ENCODE data around the gene LMX1B.

Gene LMX1B

GRCh38 chr9:126605792-126606482 is 7.8 kb upstream of the LMX1B start:
- Histone ChIP-seq H3K36me3 (no peaks in the 10 kb centered on the region), H3K27ac (no peak overlapping the region), H3K4me1 (ENCODE audit: control insufficient read depth in 1 of 2, insufficient read depth in 1 of 2, low read depth in 1 of 2, low read length in 1 of 2) (no peaks in the 10 kb centered on the region), H3K4me3 (ENCODE audit: low read depth in 1 of 2, low read length in 1 of 2) (no peak overlapping the region), H3K9me3 (no peaks in the 10 kb centered on the region), H3K27me3 (peaks cover 100% of the 10 kb centered on the region)
- TF ChIP-seq, protein P1, sequence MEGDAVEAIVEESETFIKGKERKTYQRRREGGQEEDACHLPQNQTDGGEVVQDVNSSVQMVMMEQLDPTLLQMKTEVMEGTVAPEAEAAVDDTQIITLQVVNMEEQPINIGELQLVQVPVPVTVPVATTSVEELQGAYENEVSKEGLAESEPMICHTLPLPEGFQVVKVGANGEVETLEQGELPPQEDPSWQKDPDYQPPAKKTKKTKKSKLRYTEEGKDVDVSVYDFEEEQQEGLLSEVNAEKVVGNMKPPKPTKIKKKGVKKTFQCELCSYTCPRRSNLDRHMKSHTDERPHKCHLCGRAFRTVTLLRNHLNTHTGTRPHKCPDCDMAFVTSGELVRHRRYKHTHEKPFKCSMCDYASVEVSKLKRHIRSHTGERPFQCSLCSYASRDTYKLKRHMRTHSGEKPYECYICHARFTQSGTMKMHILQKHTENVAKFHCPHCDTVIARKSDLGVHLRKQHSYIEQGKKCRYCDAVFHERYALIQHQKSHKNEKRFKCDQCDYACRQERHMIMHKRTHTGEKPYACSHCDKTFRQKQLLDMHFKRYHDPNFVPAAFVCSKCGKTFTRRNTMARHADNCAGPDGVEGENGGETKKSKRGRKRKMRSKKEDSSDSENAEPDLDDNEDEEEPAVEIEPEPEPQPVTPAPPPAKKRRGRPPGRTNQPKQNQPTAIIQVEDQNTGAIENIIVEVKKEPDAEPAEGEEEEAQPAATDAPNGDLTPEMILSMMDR (IDR thresholded peaks at IDR 0.05), result no peak

- Histone ChIP-seq H3K27me3 (peaks cover 100% of the 10 kb centered on the region), H3K27ac (no peak overlapping the region), H3K4me3 (ENCODE audit: low read depth in 1 of 2, low read length in 1 of 2) (no peak overlapping the region), H3K4me1 (ENCODE audit: control insufficient read depth in 1 of 2, insufficient read depth in 1 of 2, low read depth in 1 of 2, low read length in 1 of 2) (peaks cover 0 to 4% of the 10 kb centered on the region in 2 experiments), H3K9me3 (no peaks in the 10 kb centered on the region), H3K36me3 (no peaks in the 10 kb centered on the region)
- TF ChIP-seq, protein P1 (IDR thresholded peaks at IDR 0.05), result no peak
These were observed 7.3 kb upstream of the LMX1B start for GRCh38 chr9:126606483-126606870.

- H3K9me3 ChIP-seq, result no peaks in the 10 kb centered on the region
- H3K4me1 ChIP-seq (ENCODE audit: control insufficient read depth in 1 of 2, insufficient read depth in 1 of 2, low read depth in 1 of 2, low read length in 1 of 2), result peaks cover 5 to 10% of the 10 kb centered on the region in 2 experiments
- no peak overlapping the region for H3K27ac ChIP-seq
- TF ChIP-seq, protein P1 (IDR thresholded peaks at IDR 0.05), result no peak
- no peaks in the 10 kb centered on the region for H3K36me3 ChIP-seq
- no peak overlapping the region for H3K4me3 ChIP-seq (ENCODE audit: low read depth in 1 of 2, low read length in 1 of 2)
- peaks cover 100% of the 10 kb centered on the region for H3K27me3 ChIP-seq
These were observed 6.6 kb upstream of the LMX1B start for GRCh38 chr9:126607086-126607485.

DNA sequence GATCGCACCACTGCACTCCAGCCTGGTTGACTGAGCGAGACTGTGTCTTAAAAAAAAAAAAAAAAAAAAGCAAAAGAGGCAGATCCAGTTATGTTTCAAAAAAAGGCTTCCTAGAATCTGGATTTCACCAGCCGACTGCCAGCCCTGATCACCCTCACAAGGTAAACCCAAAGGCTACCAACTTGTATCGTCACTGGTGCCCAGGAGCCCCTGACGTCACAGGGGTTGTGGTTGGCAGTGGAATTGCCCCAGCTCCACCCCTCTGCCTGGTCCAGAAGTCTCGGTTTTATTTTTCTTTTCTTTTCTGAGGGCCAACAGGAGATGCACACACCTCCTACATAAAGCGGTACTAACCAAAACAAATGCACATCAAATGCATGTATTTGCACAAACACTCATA is 6.0 kb upstream of the LMX1B start:
- no peaks in the 10 kb centered on the region for H3K9me3 ChIP-seq
- H3K27ac ChIP-seq, result no peak overlapping the region
- H3K4me3 ChIP-seq (ENCODE audit: low read depth in 1 of 2, low read length in 1 of 2), result no peak overlapping the region
- no peaks in the 10 kb centered on the region for H3K36me3 ChIP-seq
- peaks cover 7 to 15% of the 10 kb centered on the region in 2 experiments for H3K4me1 ChIP-seq (ENCODE audit: control insufficient read depth in 1 of 2, insufficient read depth in 1 of 2, low read depth in 1 of 2, low read length in 1 of 2)
- peaks cover 100% of the 10 kb centered on the region for H3K27me3 ChIP-seq
- TF ChIP-seq, protein P1 (IDR thresholded peaks at IDR 0.05), result no peak

- H3K9me3 ChIP-seq, result no peaks in the 10 kb centered on the region
- no peak overlapping the region for H3K27ac ChIP-seq
- H3K27me3 ChIP-seq, result peaks cover 100% of the 10 kb centered on the region
- H3K4me1 ChIP-seq (ENCODE audit: control insufficient read depth in 1 of 2, insufficient read depth in 1 of 2, low read depth in 1 of 2, low read length in 1 of 2), result peaks cover 7 to 22% of the 10 kb centered on the region in 2 experiments
- TF ChIP-seq, protein P1 (IDR thresholded peaks at IDR 0.05), result no peak
- H3K4me3 ChIP-seq (ENCODE audit: low read depth in 1 of 2, low read length in 1 of 2), result no peak overlapping the region
- no peaks in the 10 kb centered on the region for H3K36me3 ChIP-seq
These were observed 5.2 kb upstream of the LMX1B start for GRCh38 chr9:126608551-126608950.
